Measurements from ENCODE around the gene MANEAL. TPM values are rescaled to one million over a fixed set of nuclear protein-coding genes. Genes with fewer than 3 reads are reported as not detected.

MANEAL gene
- total and polyA plus RNA-seq, 3 donors from 2014 or later = 6.9 to 11.0 (median 7.9) TPM

- H3K9me3 ChIP-seq = no peaks in the 10 kb centered on the region
- WGBS, 2 donors = 96 to 97% methylated on average over 3 of the region's 3 CpGs
Measured at GRCh38 chr1:37841652-37842051, 48.0 kb downstream of the MANEAL start.

GRCh38 chr1:37844536-37844935 lies 50.9 kb downstream of the MANEAL start:
- TF ChIP-seq CTCF (IDR thresholded peaks at IDR 0.05) = no peak
- TF ChIP-seq POLR2A (IDR thresholded peaks at IDR 0.05) = no peak
- DNase-seq = no peak
- H3K4me3 ChIP-seq = no peak overlapping the region
- H3K4me1 ChIP-seq = peaks cover 5% of the 10 kb centered on the region
- no peaks in the 10 kb centered on the region for H3K9me3 ChIP-seq
- intact Hi-C loops (cut with DNase I; ENCODE audit: low total_unique reads) = no loop called here
- no peaks in the 10 kb centered on the region for H3K27me3 ChIP-seq
- no peak overlapping the region for H3K27ac ChIP-seq
- no peaks in the 10 kb centered on the region for H3K36me3 ChIP-seq (ENCODE audit: low read depth, missing control alignments)

More at GRCh38 chr1:37841652-37842051, 48.0 kb downstream of the MANEAL start:
- Histone ChIP-seq H3K4me3 (no peak overlapping the region), H3K36me3 (ENCODE audit: low read depth, missing control alignments) (no peaks in the 10 kb centered on the region), H3K27me3 (no peaks in the 10 kb centered on the region), H3K27ac (no peak overlapping the region), H3K4me1 (peaks cover 5% of the 10 kb centered on the region)
- intact Hi-C loops (cut with DNase I; ENCODE audit: low total_unique reads) = no loop called here
- no peak for DNase-seq
- no peak for TF ChIP-seq CTCF (IDR thresholded peaks at IDR 0.05)
- TF ChIP-seq POLR2A (IDR thresholded peaks at IDR 0.05) = no peak

- TF ChIP-seq POLR2A (IDR thresholded peaks at IDR 0.05) (no peak), CTCF (IDR thresholded peaks at IDR 0.05) (no peak)
- no peak for DNase-seq
- Histone ChIP-seq H3K27me3 (no peaks in the 10 kb centered on the region), H3K36me3 (ENCODE audit: low read depth, missing control alignments) (no peaks in the 10 kb centered on the region), H3K4me1 (peaks cover 5% of the 10 kb centered on the region), H3K4me3 (no peak overlapping the region), H3K27ac (no peak overlapping the region), H3K9me3 (no peaks in the 10 kb centered on the region)
- WGBS, 2 donors = 91% methylated on average over 5 of the region's 5 CpGs
- intact Hi-C loops (cut with DNase I; ENCODE audit: low total_unique reads) = no loop called here
Measured at GRCh38 chr1:37845049-37845646, 51.5 kb downstream of the MANEAL start.

- intact Hi-C loops (cut with DNase I; ENCODE audit: low total_unique reads) = no loop called here
Measured at GRCh38 chr1:37845786-37846185, 52.1 kb downstream of the MANEAL start.

More at GRCh38 chr1:37845786-37846185, 52.1 kb downstream of the MANEAL start:
- TF ChIP-seq CTCF (IDR thresholded peaks at IDR 0.05) = no peak
- no peak for TF ChIP-seq POLR2A (IDR thresholded peaks at IDR 0.05)
- no peaks in the 10 kb centered on the region for H3K36me3 ChIP-seq (ENCODE audit: low read depth, missing control alignments)
- no peak for DNase-seq
- H3K27me3 ChIP-seq = no peaks in the 10 kb centered on the region
- H3K9me3 ChIP-seq = no peaks in the 10 kb centered on the region
- no peak overlapping the region for H3K4me3 ChIP-seq
- H3K4me1 ChIP-seq = peaks cover 2% of the 10 kb centered on the region
- no peak overlapping the region for H3K27ac ChIP-seq
- WGBS, 2 donors = 81 to 82% methylated on average over 3 of the region's 3 CpGs

Measured in testis (tissue), 3 donors.